HK-2 (cell line): ENCODE measurements around the gene MTCH2.
"Not testable (repeated sequence)": the region's sequence is repeated elsewhere in the genome, so short reads cannot be mapped to it uniquely, and the experiment has no call there.

ENCODE experiments used
- DNase-seq: peaks from one replicate; pipeline ENCODE4 v3.0.0-alpha.2; 2018; ENCODE audit not compliant: unreplicated experiment

Gene MTCH2

DNA sequence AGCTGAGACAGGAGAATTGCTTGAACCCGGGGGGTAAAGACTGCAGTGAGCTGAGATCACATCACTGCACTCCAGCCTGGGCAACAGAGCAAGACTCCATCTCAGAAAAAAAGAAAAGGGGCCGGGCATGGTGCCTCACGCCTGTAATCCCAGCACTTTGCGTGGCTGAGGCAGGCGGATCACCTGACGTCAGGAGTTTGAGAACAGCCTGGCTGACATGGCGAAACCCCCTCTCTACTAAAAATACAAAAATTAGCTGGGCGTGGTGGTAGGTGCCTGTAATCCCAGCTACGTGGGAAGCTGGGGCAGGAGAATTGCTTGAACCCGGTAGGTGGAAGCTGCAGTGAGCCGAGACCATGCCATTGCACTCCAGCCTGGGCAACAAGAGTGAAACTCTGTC is 6.0 kb downstream of the MTCH2 start:
- DNase-seq, result not testable (repeated sequence)

GRCh38 chr11:47631473-47631872 is 10.9 kb downstream of the MTCH2 start:
- DNase-seq, result no peak

GRCh38 chr11:47628026-47628425 is 14.3 kb downstream of the MTCH2 start:
- no peak for DNase-seq

DNA sequence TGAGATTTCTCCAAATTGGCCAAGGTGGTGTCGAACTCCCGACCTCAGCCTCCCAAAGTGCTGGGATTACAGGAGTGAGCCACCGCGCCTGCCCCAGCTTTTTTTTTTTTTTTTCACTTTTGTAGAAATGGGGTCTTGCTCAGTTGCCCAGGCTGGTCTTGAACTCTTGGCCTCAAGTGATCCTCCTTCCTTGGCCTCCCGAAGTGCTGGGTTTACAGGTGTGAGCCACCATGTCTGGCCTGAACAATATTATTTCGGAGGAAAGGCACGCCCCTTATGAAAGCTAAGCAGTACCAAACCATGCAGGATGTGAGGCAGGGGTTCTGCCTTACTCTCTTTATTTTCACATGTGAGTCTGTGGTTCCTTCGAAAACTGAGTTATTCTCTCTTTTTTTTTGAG is 16.1 kb downstream of the MTCH2 start:
- no peak for DNase-seq

DNA sequence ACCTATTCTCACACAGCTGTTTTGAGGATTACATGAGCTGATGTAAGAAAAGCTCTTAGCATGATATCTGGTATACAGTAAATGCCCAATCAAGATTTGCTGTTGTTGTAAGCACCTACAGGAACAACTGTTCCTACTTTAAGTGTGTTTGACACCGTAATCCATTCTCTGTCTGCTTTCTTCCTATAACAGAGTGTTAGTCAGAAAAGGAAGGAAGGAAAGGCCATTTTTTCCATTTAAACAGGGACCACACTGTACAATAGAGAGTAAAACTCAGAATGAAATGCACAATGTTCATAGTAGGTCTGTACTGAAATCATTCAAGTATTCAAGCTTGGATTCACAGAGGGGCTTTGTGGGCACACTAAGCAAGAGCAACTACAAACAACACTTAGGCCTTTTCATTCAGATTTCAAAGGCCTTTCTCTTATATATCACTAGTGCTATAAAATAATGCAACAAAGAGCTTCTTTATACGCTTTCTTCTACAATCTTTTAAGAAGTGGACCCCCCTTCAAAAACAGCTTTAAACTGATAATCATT is 21.5 kb downstream of the MTCH2 start:
- DNase-seq, result no peak

- no peak for DNase-seq
These were observed 24.9 kb downstream of the MTCH2 start for GRCh38 chr11:47617417-47617809.

DNA sequence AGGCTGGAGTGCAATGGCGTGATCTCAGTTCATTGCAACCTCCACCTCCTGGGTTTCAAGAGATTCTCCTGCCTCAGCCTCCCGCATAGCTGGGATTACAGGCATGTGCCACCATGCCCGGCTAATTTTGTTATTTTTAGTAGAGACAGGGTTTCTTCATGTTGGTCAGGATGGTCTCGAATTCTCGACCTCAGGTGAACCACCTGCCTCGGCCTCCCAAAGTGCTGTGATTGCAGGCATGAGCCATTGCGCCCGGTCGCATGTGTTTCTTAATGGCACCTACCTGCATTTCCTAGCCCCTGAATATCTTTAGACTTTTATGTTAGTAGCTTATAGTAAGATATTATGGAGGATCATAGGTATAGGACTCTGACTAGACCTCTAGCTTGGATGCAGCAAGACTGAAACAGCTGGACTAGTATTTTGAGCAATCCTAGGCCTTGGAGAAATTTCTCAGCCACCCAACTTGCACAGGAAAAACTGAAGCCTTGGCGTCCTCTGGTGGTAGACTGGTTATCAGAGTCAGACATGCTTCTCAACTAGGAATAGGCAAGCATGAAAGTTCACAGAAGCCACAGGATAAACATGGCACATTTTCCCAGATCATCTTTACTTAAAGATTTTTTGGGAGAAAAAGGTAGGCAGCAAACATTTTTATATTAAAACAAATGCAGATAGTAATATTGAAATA is 25.5 kb downstream of the MTCH2 start:
- no peak for DNase-seq

- DNase-seq, result no peak
These were observed 27.1 kb downstream of the MTCH2 start for GRCh38 chr11:47615249-47615648.

GRCh38 chr11:47611348-47611794 is 31.0 kb downstream of the MTCH2 start:
- DNase-seq, result no peak

DNA sequence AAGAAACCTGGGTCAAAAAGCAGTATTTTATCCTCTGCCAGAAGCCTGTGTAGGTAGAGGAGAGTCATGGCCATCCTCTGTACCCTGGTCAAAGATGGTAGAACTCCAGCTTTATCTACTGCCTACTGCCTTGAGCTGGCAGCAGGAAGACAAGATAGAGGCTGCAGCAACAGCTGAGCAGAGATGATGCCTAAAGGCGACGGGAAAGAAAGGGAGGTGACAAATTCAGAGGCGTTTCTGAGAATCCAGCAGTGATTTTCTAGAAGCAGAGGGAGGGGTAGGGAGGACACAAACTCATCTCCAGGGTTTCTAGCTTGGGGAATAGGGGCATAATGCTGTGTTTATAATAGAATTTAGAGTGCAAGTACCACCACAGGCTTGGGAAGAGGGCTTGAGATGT is 32.7 kb downstream of the MTCH2 start:
- DNase-seq, result no peak

GRCh38 chr11:47607380-47607779 is 35.0 kb downstream of the MTCH2 start:
- no peak for DNase-seq

GRCh38 chr11:47606731-47607130 is 35.6 kb downstream of the MTCH2 start:
- DNase-seq, result no peak

GRCh38 chr11:47605921-47606320 is 36.4 kb downstream of the MTCH2 start:
- DNase-seq, result no peak

- no peak for DNase-seq
These were observed 39.1 kb downstream of the MTCH2 start for GRCh38 chr11:47603295-47603694.

DNA sequence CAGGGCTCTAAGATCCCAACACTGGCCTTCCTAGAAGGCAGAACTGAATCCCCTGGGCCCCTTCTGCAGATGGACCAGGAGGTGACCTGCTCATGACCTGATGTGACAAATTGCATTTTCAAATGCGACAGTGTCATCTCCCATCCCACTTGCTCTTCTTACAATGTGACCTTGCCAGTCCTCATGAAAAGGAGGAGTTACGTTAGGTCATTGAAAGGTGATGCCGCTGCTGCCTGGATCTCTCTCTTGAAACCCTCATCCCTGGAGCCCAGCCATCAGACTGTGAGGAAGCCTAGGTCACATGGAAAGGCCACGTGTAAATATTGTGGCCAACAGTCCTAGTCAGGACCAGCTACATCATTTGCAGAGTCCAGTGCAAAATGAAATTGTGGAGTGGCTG is 42.5 kb downstream of the MTCH2 start:
- no peak for DNase-seq

DNA sequence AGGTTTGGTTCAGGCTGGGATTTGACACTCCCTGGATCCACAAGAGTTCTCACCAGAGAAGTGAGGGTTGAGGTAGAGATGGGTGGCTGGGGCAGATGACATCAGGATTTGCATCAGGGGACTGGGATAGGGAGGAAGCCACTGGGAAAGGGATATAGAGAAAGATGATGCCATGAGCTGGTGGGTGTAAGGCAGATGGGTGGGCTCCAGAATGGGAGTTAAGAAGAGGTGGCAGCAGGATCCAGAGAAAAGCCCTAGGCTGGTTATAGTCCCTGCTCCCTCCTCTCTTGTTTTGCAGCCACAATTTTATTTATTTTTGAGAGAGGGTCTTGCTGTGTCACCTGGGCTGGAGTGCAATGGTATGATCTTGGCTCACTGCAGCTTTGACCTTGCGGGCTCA is 46.4 kb downstream of the MTCH2 start:
- DNase-seq, result no peak

- DNase-seq, result no peak
These were observed 47.3 kb downstream of the MTCH2 start for GRCh38 chr11:47595029-47595428.

DNA sequence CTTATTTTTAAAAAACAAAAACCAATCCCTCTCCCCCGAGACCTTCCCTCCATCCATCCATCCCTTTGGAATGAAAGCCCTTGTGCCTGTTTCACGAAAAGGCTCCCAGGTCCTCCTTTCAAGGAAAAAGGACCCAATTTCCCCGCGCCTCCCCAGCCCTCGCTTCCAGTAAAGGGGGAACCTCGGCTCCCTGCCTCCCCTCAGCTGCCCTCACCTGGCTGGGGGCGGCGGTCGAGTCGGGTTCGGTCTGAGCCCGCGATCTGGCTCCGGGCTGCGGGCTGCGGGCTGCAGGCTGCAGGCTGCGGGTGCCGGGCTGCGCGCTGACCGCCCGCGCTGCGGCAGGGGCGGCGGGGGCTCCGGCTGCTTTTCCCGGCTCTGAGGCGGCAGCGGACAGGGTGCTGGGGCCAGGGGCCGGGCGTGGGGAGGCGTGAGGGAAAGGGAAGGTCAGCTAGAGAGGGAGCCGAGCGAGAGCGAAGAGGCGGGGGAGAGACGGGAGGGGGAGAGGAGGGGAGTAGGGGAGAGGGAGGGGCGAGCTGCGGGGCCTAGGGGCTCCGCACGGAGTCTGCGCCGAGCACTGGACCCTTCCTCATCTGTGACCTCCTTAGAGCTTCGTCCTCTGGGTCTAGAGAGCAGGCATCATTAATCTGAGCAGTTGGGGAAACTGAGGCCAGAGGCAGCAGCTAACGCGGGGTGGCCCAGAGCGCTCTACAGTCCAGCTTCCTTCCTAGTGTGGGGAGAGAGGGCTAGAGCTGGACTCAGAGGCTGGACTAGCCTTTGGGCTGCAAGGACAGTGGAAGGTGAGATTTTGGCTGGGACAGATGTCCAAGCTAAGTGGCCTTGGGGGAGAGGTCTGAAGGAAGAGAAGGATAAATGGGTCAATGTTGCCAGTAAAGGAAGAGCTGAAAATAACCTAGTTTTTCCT is 48.2 kb downstream of the MTCH2 start, which contains the start of gene C1QTNF4:
TSS of gene C1QTNF4 (minus strand) at position 478 of the 922 bp plus-strand sequence. CDS start 3,601 bp downstream, outside the sequence.
- no peak for DNase-seq

DNA sequence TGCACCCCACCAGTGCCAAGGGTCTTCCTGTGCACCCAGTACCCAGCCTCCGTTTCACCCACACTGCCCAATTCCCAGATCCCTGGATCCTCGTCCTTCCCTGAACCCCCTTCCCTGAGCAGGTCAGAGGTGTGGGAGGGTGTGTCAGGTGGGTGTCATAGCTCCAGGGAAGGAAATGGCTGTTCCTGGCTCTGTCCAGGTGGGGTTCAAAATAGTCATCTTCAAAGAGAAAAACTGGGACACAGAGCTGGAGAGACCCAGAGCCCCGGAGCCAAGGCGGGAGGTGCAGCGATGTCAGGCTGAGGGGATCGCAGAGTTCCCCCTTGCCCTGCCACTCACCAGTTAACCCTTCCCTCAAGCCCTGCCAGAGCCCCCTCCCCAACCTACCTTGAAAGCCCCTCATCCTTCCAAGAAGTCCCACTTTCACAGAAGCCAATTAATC is 48.8 kb downstream of the MTCH2 start:
- DNase-seq, result no peak

DNA sequence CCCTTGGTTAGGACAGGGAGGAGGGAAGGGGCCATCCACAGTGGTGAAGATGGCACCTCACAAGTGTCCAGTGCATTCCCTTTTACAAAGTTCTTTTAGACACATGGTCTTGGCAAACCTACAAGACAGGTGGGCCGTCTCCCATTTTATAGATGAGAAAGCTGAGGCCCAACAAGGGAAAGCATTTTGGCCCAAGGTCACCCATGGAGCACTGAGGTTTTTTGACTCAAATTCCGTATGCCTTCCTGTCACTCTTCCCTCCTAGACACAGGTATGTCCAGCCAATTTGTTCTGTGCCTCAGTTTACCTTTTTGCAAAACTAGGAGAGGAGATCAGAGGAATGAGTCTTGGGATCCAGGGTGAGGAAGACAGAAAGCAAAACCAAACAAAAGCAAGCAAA is 49.4 kb downstream of the MTCH2 start:
- no peak for DNase-seq

- no peak for DNase-seq
These were observed 50.1 kb downstream of the MTCH2 start for GRCh38 chr11:47592251-47592650.

DNA sequence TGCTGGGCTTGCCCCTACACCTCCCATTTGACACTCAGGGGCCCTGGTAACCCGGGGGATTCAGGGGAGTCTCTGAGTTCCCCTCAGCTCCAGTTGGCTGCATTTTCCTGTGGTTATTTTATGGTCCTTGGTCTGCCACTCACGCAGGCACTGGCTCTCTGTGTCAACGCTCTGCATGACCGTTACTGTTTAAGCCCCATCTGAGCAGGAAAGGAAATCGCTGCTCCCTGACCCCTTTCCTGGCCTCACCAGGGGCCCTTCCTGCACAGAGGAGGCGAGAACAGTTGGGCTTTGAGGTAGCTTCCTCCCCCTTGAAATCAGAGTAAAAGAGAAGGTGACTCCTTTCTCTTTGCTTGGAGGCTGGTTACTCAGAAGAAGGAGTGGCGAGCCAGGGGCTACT is 50.6 kb downstream of the MTCH2 start:
- DNase-seq, result no peak
